HEK293T (cell line): Measurements from ENCODE around the gene PDXDC1.
"Not testable (repeated sequence)": the region's sequence is repeated elsewhere in the genome, so short reads cannot be mapped to it uniquely, and the experiment has no call there.

Experiments used
- ARNT ChIP-seq: fragments of 450-650 bp; IDR thresholded peaks from 2 replicates; pipeline ENCODE4 v1.6.1; 2017; ENCODE audit warnings: mild to moderate bottlenecking
- FOXA1 ChIP-seq: fragments of 450-650 bp; IDR thresholded peaks from 2 replicates; pipeline ENCODE4 v1.6.1; 2016; ENCODE audit warnings: mild to moderate bottlenecking
- FOXK2 ChIP-seq: fragments of 450-650 bp; IDR thresholded peaks from 2 replicates; pipeline ENCODE4 v1.6.1; 2016; ENCODE audit warnings: mild to moderate bottlenecking
- FOXM1 ChIP-seq: fragments of 450-650 bp; IDR thresholded peaks from 2 replicates; pipeline ENCODE4 v1.6.1; 2017; ENCODE audit warnings: mild to moderate bottlenecking, borderline replicate concordance
- L3MBTL2 ChIP-seq: fragments of 450-650 bp; conservative IDR thresholded peaks from 2 replicates; pipeline ENCODE4 v1.6.1; 2016; ENCODE audit warnings: mild to moderate bottlenecking
- NFRKB ChIP-seq: fragments of 450-650 bp; IDR thresholded peaks from 2 replicates; pipeline ENCODE4 v1.6.1; 2016; ENCODE audit warnings: mild to moderate bottlenecking, moderate library complexity
- PKNOX1 ChIP-seq: fragments of 450-650 bp; IDR thresholded peaks from 2 replicates; pipeline ENCODE4 v1.6.1; 2016
- SP1 ChIP-seq: fragments of 450-650 bp; IDR thresholded peaks from 2 replicates; pipeline ENCODE4 v1.6.1; 2017
- SUZ12 ChIP-seq: fragments of 450-650 bp; IDR thresholded peaks from 2 replicates; pipeline ENCODE4 v1.6.1; 2016; ENCODE audit warnings: mild to moderate bottlenecking

- not testable (repeated sequence) for TF ChIP-seq FOXA1, NFRKB, SUZ12, SP1, PKNOX1, L3MBTL2, FOXM1, FOXK2, ARNT
Measured at GRCh38 chr16:15132719-15133428, 158.0 kb downstream of the PDXDC1 start.
